GM12801 (cell line): ENCODE measurements around the gene MIDN.

ENCODE experiments used
- TF ChIP-seq, protein P1 (sequence below): IDR thresholded peaks from one replicate; pipeline ENCODE4 v1.5.1; 2011; ENCODE audit warnings: control low read depth; ENCODE audit not compliant: insufficient read length; ENCODE audit errors: extremely low read depth

Gene MIDN

DNA sequence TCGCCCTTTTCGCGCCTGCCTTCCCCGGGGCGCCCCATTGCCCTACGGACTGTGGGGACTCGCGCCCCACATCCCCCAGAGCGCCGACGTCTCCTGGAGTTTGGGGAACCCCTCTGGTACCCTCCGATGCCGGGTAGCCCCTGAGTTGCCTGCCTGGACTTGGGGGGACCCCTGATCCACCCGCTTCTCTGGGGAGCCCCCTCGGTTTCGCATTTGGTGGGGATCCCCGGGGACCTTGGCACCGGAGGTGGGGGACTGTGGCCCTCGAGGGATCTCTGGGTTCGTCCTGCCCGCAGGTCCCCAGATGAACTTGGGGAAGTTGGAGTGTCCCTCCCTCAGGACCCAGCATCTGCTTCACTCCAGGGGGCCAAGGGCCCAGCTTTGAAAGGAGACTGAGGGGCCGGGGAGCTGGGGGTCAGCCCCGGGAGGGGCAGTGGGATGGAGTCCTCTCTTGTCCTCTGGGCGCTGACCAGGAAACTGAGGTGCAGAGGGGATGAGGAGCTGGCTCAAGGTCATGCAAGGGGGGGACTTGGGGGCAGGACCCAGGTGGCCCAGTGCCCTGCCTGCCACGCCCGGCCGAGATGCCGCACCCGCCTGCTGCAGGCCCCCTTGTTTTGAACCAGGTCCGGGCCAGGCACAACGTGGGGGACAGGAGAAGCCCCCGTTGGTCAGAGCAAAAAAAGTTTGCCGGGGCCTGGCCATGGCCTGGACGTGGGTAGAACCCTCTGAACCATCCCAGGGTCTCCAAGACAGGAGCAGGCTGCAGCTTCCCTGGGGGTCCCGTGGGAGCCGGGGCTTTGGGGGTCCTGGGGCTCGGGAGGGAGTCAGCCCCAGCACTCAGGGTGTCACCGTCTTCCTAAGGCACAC is 38.3 kb downstream of the MIDN start:
- TF ChIP-seq, protein P1, sequence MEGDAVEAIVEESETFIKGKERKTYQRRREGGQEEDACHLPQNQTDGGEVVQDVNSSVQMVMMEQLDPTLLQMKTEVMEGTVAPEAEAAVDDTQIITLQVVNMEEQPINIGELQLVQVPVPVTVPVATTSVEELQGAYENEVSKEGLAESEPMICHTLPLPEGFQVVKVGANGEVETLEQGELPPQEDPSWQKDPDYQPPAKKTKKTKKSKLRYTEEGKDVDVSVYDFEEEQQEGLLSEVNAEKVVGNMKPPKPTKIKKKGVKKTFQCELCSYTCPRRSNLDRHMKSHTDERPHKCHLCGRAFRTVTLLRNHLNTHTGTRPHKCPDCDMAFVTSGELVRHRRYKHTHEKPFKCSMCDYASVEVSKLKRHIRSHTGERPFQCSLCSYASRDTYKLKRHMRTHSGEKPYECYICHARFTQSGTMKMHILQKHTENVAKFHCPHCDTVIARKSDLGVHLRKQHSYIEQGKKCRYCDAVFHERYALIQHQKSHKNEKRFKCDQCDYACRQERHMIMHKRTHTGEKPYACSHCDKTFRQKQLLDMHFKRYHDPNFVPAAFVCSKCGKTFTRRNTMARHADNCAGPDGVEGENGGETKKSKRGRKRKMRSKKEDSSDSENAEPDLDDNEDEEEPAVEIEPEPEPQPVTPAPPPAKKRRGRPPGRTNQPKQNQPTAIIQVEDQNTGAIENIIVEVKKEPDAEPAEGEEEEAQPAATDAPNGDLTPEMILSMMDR, result no peak

- TF ChIP-seq, protein P1, result no peak
These were observed 39.2 kb downstream of the MIDN start for GRCh38 chr19:1287354-1288225.

GRCh38 chr19:1288226-1288612 is 39.8 kb downstream of the MIDN start:
- TF ChIP-seq, protein P1, result no peak

- TF ChIP-seq, protein P1, result no peak
These were observed 40.7 kb downstream of the MIDN start for GRCh38 chr19:1288833-1289685.

- TF ChIP-seq, protein P1, result no peak
These were observed 41.3 kb downstream of the MIDN start for GRCh38 chr19:1289686-1290025.

GRCh38 chr19:1290196-1290702 is 41.9 kb downstream of the MIDN start:
- TF ChIP-seq, protein P1, result no peak
